HTERT RPE-1 (cell line): ENCODE data around the gene PEX6.

Source experiments
- in situ Hi-C: fragments of 300-500 bp; cut with MboI; formaldehyde crosslinking; loops from 4 replicates; pipeline ENCODE4 v1.14.3; 2020; ENCODE audit warnings: low sequenced_read_pairs

The PEX6 gene

DNA sequence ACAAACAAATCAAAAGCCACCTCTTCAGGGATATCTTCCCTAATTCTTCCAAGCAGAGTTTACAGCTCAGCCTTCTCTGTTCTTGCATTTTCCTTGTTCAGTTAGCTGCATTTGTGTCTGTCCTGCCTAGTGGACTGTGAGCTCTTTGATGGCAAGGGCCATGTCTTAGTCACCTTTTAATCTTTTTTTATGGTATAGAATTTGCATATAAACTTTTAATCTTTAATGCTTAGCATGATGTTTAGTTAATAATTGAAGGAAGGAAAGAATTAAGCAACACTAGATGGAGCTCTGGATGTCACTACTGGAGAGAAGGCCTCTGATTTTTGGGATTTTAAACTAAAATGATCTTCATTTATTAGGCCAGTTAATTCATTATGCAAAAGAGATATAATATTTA lies 17.5 kb upstream of the PEX6 start:
- in situ Hi-C loops: no loop called here

DNA sequence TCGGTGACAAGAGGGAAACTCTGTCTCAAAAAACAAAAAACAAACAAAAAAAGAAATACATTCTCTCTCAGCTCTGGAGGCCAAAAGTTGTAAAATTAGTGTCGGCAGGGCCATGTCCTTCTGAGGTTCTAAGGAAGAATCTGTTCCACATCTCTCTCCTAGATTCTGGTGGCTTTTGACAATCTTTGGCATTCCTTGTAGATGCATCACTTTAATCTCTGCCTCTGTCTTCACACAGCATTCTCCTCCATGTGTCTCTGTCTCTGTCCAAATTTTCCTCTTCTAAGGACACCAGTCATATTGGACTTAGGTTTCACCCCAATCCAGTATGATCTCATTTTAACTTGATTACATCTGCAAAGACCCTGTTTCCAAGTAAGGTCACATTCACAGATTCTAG lies 14.5 kb upstream of the PEX6 start:
- in situ Hi-C loops: no loop called here

DNA sequence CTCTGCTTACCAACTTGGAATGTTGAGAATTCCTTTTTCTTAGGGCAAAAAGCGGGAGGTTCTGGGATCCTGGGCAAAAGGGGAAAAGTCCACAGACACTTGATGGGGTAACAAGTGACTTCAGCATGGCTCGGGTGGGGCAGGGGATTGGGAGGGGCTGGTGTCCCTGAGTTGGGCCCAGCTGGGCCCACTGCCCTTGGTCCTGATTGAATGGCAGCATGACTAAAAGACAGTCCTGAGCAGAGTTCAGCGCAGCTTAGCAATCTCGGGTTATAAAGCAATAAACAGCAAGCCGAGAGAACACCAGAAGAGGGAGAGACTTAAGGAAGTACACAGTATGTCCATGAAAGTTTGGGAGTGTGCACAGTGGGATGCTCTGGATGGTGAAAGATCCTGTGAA lies 10.9 kb upstream of the PEX6 start:
- in situ Hi-C loops: no loop called here

DNA sequence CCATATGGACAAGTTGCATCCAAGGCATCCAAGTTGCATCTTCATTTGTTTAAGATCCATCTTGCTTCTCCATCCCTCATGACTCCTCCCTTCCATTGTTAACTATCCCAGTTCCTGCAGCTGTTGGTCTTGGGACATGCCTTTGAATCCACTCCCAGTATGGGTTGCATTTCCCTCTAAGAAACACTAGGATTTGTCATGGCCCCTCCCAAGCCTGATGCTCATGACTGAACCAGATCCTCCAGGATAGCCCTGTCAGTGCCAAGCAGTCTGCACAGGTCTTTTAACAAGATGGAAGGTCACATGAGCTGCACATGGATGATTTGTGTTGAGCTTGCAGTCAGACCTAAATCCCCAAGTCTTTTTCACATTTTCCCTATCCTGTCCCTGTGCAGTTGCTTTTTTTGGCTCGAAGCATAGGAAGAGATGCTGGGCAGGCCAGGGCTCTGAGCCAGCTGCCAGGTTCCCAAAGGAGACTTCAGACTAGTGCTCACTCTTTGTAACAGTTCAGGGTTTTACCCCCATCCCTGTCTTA lies 9.6 kb upstream of the PEX6 start:
- in situ Hi-C loops: no loop called here

DNA sequence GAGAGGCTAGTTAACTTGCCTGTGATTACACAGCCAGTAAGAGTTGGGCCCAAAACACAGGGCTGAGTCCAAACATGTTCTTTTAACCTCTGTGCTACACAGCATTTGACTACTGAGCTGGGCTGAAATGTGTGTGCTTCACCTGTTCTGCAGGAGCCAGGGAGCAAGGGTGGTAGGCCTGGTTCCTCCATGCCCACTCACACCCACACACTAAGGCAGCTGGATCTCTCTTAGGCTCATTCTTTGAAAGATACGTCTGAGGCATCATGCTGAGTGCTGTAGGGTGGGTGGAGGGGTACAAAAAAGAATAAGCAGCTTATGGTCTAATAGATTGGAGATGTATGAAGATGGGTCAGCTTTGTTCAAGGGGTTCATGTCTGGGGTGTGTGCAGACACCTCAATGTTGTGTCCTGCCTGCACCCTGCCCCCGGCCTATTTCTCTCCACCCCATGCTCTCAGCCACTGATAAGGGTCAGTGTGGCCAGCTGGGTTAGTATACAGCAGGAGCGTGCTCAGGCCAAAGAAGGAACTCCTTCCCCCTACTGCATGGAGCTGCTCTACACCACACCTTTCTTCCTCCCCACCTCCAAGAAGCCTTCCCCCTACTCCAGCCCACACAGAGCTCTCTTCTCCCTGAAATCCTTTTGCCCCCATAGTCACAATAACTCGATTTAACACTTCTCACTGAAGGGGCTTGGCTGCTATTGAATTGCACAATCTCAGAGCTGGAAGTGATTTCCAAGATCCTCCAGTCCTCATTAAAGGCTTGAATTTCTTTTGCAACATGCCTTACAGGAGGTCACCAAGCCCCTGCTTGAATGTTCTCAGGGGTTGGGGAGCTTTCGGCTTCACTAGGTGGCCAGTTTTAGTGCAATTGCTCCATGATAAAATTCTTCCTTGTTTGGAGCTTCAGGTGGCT lies 8.8 kb upstream of the PEX6 start:
- in situ Hi-C loops: no loop called here

DNA sequence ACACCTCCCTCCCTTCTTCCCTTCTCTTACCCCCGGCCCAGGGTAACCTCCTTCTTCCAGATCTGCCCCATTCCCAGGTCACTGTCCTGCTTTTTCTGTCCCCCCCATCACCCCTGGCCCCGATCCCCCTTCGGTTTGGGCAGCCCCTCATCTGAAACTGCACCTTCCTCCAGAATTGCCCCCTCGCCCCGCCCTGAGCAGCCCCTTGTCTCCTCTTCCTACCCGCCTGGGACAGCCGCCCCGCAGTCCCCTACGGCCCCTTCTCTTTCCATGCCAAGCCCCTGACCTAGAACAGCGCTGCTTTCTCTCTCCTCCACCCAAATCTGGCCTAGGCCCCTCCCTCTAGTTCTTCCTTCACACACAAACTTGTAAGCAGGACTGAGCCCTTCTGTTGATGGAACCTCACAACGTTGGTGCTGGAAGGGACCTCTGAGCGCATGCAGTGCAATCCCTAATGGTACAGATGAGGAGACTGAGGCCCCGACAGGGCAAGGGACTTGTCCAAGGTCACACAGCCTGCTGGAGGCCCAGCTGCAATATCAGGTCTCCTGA lies 6.0 kb upstream of the PEX6 start:
- in situ Hi-C loops: no loop called here

DNA sequence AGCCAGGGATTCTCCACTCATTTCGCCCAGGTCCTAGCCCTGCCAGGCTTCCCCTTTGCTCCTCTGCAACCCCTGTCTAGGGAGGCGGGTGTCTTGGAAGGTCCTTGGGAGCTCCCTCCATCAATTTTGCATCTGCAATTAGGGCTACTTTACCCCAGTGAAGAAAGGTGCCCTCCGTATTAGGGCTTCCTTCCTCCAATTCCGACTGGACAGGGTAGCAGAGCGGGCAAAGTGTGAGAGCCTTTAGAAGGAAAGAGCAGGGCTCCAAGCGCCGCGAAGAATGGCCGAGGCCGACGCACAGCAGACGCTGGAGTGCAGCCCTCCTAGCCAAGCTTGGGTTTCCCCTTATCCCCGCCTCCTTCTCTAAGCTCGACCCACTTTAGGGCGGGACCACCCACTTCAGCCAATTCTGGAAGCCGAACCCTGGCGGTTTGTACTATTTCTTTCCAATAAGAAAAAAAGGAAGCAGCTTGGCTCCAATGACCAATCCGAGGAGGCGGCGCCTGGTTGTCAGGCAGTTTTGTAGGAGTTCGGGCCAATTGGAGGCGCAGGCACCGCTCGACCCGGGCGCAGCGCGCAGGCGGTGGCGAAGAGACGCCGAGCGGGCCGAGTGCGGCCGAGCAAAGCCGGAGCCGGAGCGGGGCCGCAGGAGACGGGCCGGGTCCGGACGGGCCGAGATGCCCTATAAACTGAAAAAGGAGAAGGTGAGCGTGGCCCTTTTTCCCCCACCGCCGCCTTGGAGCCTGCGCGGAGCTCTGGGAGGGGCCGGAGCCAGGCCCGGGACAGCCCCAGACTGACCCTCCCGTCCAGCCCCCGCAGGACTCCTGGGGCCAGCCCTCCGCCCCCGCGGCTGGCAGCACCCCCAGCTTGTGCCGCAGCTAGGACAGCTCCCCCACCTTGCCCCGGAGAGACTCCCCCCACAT lies 5.3 kb upstream of the PEX6 start, which contains the start of gene PPP2R5D:
PPP2R5D (plus strand) TSS at position 570 of the 923 bp plus-strand sequence; CDS start at position 678, 108 bp downstream.
- in situ Hi-C loops: no loop called here

DNA sequence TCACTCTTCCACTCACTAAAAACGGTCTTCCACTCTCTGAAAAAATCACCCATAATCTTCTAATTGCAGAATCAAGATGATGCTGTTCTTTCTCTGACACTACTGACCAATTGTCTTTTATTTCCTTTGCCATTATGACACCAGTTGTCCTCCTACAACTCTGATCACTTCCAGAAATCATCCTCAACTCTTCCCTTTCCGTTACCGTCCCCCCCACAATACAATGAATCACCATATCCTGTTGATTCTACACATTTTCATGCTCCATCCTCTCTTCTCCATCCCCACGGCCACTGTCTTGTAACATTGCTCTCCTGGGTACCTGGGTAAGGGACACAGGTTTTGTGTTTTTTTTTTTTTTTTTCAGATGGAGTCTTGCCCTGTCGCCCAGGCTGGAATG lies 2.9 kb upstream of the PEX6 start:
- in situ Hi-C loops: no loop called here

DNA sequence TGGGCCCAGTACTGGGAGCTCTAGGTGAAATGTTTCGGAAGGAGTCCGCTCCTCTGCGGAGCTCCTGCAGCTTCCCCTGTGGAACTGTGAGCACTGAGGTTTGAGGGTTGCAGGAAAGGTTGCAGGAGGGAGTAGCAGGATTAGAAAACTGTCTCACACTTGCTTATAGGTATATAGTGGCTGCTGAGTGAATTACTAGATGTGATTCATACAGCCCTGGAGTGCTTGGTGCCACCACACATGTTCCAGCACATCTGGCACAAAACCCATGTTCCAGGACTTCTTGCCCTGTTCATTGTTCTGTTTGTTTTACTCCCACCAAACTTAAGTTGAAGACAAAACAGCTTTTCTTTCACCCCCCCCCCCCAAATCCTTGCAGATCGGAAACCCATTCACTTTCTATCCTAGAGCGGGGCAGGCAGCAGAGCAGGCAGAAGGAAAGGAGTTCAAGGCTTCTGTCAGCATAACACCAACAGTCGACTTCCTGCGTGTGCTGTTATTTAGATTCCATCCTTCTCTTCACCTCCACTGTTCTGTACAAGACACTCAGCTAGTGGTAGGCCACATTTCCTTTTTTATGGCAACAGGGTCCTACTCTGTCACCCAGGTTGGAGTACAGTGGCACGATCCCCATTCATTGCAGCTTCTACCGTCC lies 669 bp upstream of the PEX6 start:
- in situ Hi-C loops: no loop called here

DNA sequence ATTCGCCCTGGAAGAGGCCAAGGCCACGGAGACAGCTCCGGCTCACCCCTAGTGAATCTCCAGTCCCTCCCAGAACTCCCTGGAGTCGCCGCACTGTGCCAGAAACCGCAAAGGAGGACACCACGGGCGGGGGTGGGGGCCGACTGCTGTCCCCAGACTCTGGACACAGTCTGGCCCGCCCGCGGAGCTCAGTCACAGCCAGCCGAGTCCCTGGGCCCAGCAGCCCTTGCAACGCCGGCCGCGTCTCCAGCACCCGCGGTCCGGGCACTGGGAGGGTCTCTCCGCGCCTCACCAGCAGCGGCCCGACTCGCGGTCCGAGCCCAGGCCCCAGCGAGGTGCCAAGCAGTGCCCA lies 518 bp downstream of the PEX6 start:
- in situ Hi-C loops: no loop called here

DNA sequence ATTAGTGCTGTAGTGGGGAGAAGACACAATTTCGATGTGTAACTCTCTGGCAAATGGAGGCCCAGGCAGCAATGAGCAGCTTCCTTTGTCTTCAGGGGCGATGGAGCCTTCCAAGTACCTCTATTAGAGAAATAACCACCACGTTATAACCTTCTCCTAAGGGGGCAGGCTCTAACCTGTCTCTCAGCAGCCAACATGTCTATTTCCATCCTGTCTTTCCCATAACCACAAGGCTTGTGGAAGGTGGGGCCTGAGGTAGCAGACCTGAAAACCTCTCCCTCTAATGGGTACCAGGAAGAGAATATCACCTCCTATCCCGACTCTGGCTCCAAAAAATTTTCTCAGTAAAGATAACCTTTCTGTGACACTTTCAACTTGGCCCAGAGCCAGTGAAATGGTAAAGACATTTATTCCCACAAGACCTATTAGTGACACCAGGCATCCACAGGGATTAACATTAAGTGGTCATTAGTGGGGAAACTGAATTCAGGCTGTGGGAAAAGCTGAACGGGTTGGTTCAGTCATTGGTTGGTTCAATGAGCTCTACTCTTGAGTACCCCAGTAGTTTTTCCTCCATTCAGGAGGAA lies 4.0 kb downstream of the PEX6 start:
- in situ Hi-C loops: no loop called here

DNA sequence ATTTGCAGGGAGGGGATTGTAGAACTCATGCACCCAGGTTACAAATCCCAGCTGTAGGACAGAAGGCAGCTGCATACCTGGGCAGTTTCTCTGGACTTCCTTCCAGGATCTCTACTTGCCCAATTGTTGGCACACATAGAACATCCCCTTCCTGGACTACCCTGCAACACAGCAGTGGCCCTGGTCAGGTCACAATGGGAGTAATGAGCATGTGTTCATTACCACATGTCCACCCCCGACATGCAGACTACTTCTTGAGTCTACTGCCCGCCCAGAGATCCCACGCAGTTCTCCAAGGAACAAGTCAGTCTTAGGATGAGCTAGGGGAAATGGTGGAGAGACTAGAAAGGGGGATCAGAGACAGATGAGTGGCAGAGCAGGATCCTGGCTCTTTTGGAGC lies 5.1 kb downstream of the PEX6 start:
- in situ Hi-C loops: no loop called here

DNA sequence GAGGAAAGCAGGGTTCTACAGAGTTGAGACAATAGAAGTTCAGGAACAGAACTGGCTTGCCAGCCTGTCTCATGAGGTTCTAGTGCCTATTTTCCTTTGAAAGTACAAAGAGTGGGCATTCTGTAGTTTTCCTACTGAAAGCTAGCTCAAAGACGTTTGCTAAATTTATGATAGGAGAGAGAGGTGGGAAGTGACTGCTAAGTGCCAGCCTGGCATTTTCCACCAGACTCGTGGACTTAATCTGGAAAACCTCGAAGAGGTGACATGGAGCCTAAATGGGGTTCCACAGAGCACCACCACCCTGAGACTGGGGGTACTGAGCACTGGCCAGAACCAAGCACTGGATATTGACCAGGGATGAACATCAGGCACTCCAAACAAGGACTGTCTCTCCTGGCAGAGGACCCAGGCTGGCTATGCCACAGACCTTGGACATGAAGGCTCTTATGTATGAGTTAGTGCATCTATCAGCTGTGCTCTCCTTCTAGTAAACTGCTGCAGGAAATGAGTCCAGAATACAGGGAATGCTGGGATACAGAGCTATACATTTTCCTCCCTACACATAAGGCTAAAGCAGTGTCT lies 7.1 kb downstream of the PEX6 start:
- in situ Hi-C loops: no loop called here

DNA sequence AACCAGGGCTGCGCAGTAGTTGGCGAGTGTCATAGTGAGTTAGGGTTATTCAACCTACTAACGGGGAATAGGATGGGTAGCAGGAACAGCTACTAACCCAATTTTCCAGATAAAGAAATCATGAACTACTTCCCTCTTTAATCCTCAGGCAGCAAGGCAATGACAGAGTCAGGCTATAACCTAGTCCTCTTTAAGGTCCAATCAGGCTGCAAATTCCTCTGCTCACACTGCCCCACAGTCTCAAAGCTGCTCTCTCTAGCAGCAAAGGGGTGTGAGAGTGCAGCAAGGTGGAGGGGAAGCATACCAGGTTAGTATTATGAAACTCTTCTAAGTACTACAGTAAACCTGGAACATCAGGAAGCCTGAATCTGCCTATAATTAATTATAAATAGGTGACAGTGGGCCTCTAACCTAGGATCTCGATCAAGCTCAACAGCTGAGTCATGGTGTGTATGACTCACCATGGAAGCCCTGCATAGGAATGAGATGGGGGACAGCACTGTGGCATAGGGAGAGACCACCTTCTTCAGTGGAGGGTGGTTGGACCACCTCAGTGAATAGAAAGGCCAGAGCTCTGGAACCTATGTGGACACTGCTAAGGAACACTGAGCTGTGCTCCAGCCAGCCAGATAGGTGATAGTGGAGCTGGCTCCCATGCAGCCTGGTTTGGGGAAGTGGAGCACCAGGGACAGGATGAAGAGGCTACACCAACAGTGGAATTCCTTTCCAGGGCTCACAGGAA lies 7.9 kb downstream of the PEX6 start:
- in situ Hi-C loops: no loop called here

DNA sequence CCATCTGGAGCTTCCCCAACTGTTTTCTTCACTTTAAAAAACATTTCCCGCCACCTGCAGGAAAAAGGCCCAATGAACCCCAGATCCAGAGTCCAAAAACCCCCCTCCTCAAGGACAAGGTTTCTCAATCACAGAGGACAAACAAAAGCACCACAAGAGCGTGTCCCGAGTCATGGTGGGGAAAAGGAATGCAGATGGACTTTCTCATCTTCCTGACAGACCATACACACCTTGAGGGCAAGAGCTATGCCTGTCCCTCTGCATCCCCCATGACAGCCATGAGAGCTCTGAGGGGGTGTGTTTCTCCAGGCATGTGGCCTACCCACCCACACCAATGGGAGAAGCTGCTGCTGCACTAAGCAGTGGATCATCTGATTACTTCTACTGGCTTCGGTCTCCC lies 9.0 kb downstream of the PEX6 start:
- in situ Hi-C loops: no loop called here

DNA sequence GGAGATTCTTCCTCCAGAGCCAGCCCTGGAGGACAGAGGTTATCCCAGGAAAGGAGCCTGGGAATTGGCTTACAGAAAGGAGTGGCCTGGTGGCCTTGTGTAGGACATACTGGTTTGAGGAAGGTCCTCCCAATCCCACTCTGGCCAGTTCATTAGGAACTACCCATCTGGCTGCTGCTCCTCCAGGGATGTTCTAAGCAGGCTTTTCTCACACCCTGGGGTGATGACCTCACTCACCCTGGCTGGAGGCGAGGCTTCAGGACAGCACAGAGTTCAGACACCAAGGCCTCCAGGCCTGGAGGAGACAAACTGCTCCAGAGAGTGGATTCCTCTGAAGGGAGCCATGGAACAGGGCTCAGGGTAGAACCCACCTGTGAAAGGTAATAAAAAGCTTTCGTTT lies 9.6 kb downstream of the PEX6 start:
- in situ Hi-C loops: no loop called here

DNA sequence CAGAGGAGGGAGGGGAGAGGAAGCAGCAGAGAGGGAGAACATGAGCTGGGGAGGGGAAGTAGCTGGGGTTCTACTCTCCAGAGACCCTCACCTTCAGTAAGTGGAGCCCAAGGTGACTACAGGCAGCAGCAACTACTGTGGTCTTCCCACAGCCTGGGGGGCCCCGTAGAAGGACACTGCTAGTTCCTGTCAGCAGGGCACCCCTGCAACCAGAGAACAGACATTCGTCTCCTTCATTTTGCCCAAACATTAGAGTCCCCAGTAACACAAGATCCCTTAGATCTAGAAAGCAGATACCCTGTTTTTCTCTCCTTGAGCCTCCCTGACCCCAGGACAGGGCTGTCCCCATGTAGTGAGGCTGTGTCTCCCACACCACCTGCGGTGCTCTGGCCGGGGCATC lies 10.2 kb downstream of the PEX6 start:
- in situ Hi-C loops: no loop called here

DNA sequence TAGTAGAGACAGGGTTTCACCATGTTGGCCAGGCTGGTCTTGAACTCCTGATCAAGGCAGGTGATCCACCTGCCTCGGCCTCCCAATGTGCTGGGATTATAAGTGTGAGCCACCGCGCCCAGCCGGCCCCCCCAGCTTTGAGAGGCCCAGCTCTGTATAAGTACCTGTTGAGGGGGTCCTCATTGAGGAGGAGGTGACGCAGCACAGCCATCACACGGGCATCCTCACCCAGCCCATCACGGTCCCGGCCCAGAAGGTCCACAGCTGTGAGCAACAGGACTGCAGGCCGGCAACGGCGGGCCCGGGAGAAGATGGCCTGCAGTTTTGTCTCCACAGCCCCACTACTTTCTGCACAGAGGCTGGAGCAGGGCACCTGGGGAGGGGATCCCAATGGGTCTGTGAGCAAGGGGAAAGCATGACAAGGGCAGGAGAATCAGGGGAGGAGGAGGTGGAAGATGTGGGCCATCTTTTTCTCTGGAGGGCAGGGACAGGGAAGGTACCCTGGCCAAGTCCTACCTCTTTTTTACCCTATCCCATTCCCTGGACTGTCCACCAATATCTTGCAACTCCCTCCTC lies 10.8 kb downstream of the PEX6 start:
- in situ Hi-C loops: no loop called here

DNA sequence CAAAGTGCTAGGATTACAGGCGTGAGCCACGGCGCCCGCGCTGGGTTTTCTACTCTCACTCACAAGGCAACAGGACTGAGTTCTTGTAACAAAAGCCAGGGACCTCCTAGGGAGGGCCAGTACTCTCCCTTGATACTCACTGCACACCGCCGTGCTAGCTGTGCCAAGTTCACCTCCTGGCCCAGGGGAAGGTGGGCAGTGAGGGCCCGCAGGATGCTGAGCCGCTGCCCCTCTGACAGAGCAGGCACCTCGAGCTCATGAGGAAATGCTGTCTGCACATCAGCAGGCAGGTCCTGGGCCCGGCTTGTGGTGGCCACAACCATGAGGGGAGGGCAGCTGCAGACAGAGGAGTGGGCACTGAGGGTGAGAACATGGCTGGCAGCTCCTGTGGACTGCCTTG lies 11.8 kb downstream of the PEX6 start:
- in situ Hi-C loops: no loop called here
